Mesenteric fat pad (tissue), 1 donor: ENCODE results near the gene RABGAP1. TPM values are rescaled to one million over a fixed set of nuclear protein-coding genes. Genes with fewer than 3 reads are reported as not detected.

Experiments
- DNase-seq: peaks from one replicate; pipeline ENCODE4 v3.0.0-alpha.2; 2020; ENCODE audit warnings: low spot score
- total RNA-seq: library from RNA; stranded (reverse); fragmentation: NEBNext Ultra II Directional; extraction: Animal tissue kit (Norgen Biotek cat#: 25700); gene quantifications from one replicate; pipeline ENCODE4 v1.2.1, GENCODE V29; 2021
- donor health status: DM: yes; HTN: yes; CAD: no.

RABGAP1 gene
- total RNA-seq, 1 donor from 2014 or later = 39.4 TPM

DNA sequence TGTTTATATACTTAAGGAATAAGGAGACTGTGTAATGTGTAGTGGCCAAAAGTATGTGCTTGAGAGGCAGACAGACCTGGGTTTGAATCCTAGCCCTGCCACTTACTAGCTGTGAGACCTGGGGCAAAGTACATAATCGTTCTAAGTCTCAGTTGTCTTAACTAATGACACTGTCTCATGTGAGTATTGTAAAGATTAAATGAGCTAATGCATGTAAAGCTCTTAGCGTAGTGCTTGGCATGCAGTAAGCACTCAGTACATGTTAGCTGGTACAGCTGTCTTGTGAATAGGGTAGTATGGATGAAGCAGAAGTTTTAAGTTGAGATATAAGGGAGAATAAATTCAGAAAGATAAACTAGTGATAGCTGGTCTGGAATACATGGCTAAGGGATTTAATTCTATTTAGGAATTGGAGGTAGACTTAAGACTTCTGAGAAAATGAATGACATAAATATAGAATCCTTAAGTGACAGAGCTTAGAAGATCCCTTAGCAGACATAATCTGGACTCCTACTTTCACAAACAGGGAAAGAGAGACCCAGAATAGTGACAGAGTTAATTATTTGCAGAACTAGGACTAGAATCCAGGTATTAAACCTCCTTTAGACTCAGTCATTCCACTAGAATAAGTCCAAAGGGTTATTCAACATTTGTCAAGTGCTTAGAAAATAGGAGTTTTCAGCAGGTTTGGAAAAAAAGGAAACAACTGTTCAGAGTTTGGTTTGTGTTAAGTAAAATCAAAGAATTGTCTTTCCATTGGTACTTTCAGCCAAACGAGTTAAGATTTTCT, 105.8 kb downstream of the RABGAP1 start:
- DNase-seq = no peak

DNA sequence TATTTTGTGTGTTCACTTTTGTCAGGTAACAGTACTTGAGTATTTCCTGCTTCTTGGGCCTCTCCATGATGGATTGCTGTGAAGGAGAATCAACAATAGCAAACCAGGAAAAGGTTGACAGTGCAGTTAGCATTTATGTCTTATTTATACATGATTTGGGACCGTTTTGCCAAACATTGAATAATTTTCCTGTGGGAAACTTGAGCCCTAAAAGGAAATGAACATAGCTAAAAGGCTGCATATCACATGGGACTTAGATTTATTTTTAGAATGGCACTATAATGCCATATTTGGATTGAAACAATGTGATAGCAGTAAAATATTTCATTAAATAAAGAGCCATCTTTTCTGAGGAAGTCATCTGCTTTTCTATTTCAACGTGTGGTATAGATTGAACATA, 107.9 kb downstream of the RABGAP1 start:
- no peak for DNase-seq

DNA sequence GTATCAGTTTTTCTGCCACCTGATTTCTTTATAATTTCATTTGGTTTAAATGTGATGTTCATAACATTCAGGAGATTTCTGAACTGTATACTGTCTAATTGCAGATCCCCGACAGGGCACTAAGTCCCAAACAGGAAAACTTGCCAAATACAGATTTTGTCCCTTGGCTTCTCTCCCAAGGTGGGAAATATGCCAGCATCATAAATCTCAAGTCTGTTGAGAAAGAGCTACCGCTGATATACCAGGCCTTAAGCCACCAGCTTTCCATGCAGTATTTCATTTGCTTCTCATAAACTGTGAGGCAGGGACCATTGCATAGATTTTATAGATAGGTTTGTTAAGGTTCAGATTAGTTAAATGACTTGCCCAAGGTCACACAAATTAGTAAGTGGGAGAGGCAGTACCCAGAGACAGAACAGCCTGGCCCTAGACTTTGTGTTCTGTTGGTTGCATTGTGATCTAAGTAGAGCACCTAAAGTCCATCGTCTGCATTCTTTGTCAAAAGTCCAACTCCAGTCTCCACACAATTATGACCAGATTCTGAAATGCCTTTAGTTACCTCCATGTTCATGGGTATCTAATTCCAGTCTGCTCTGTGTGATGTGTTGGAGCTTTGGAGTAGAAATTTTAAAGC, 108.9 kb downstream of the RABGAP1 start:
- DNase-seq = no peak

DNA sequence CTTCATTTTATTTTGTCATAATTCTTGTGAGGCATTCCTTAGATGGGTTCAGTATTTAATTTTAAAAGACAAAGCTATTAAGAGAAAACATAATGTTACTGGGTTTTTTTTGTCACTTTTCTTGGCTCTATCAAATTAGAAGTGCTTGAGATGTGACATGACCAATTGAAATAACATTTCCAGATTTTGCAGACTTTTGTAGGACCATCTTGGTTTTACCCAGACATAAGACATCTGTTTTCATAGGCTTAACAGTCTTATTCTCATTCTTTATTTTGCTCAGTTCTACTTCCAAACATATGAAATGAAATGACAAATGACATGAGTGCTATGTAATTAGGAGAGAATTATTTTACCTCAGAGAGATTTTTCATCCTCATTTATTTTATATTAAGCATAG, 112.2 kb downstream of the RABGAP1 start:
- DNase-seq = no peak

DNA sequence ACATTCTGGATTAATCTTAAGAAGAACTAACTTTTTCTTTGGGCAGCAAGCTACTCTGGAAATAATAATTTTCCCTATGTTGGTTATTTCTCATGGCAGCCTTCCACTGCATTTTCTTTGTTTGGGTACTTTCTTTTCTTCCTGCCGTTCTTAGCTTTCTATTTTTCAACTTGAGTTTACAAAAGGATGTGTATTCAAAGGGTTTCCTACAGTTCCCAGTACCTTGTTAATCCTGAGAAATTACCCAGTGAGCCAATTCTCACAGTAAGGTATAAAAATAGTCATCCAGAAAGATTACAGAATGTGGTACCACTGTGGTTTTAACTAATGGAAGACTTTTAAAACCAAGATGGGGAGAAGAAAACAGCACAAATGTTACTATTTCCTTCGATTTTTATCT, 112.9 kb downstream of the RABGAP1 start:
- no peak for DNase-seq

DNA sequence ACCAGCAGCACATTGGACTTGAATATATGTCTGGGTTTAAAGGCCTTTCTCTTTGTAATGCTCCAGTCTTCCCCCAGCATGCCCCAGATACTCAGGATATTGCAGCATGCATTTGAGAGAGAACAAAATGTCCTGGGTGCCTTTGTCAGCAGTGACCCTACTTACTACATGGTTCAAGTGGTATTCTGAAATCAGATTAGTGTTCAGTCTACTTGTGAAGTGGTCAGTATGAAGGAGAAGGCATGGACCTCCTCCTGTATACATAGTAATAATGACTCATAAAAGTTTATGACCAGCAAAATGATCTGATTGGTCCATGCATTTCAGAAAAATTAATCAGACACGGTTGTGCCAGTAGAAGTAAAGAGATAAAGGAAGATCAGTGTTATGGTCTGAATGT, 118.0 kb downstream of the RABGAP1 start:
- no peak for DNase-seq

DNA sequence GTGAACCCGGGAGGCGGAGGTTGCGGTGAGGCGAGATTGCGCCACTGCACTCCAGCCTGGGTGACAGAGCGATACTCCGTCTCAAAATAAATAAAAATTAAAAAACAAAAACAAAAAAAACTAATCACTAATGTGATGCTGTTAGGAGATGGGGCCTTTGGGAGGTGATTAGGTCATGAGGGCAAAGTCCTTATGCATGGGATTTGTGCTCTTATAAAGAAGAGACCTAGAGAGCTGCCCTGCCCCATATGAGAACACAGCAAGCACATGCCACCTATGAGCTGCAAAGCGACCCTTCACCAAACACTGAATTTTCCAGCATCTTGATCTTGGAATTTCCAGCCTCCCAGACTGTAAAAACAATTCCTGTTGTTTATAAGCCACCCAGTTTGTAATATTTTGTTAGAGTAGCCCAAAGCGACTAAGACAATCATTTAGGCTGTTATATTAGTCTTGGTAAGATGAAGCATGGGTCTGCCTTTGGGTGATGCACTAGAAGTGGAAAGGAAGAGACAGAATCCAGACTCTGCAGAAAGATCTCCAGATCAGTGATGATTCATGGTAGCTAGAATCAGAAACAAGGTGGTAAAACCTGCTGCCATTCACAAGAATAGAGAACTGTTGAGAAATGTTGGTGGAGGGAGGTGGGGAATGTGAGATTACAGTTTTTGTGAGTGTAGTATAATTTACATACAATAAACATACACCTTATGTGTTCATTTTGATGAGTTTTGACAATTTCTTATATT, 118.8 kb downstream of the RABGAP1 start:
- DNase-seq = no peak

DNA sequence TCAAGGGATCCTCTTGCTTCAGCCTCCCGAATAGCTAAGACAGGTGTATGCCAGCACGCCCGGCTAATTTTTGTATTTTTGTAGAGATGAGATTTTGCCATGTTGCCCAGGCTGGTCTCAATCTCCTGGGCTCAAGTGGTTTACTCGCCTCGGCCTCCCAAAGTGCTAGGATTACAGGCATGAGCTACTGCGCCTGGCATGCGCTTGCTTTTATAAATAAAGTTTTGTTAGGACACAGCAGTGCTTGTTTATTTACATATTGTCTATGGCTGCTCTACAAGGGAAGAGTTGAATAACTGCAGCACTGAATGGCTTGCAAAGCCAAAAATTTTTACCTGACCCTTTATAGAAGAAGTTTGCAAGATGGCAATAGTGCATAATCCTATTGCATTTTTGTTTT, 120.4 kb downstream of the RABGAP1 start:
- DNase-seq = no peak

DNA sequence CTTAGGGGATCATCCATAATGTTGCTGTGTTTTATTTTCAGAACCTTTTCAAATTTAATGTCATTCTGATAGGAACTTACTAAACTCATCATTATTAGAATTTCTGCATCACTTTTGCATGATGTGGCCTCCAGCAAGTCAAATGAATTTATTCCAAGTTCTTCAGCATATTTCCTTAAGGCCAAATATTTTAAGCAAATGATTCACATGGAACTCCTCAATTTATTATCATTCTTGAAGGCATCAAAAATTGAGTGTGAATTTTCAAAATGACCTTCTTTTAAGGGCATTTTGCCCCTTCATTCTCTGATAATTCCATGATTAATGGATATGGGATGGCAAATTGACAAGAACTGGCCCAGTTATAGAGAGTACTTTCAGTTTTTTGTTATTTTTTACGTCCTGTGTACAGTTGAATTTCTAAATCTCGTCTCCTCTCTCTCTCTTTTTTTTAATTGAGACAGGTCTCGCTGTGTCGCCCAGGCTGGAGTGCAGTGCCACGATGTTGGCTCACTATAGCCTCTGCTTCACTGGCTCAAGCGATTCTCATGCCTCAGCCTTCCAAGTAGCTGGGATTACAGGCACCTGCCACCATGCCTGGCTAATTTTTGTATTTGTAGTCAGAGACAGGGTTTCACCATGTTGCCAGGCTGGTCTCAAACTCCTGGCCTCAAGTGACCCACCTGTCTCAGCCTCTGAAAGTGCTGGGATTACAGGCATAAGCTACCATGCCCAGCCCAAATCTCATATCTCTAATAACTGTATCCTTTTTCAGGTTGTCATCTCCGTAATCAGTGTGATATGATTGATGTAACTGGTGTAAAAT, 121.7 kb downstream of the RABGAP1 start:
- no peak for DNase-seq

DNA sequence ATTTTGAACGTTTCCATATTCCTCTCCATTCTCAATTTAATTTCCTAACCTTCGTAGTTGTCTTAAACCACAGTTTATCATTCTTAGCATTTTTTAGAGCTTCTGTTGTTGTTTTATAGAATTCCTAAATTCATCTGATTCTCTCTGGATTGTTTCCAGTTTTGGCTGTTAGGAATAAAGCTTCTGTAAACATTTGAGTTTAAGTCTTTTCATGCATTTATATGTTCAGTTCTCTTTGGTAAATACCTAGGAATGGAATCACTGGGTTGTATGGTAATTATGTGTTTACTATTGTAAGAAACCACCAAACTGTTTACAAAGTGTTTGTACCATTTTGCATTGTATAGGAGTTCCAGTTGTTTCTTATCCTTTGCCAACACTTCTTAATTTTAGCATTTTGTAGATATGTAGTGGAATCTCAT, 122.4 kb downstream of the RABGAP1 start:
- no peak for DNase-seq

DNA sequence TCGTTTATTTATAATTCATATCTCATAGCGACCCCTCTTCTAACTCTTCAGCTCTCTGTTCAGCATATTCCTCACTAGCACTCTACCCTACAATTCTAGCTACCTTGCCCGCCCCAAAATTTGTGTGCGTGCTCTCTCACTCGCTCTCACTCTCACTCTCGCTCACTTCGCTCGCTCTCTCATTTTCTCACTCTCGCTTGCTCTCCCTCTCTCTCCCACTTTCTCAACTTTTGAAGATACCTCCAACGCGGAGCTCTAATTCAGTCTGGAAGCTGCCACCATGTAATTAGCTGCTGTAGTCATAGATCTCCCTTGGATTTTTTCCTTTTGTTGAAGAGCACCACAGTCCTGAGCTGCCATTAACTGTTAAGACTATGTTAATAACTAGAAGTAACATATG, 123.1 kb downstream of the RABGAP1 start:
- DNase-seq = no peak

DNA sequence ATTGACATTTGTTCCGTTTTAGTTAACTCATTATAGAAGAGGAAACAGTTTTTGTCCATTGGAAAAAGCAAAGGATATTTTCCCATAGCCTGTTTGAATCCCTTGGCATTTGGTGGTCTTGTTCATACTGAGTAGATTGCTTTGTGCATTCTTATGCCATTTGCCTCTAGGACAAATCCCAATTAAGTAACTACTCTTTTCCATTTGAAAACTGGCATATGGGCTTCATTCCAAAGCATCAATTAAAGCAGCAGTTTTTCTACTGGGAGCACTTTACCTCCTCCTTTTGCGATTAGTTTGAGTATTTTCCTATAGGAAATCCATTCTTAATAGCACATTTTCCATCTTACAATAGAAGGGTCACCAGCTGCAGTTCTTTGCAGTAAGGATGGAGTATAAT, 123.9 kb downstream of the RABGAP1 start:
- DNase-seq = no peak

DNA sequence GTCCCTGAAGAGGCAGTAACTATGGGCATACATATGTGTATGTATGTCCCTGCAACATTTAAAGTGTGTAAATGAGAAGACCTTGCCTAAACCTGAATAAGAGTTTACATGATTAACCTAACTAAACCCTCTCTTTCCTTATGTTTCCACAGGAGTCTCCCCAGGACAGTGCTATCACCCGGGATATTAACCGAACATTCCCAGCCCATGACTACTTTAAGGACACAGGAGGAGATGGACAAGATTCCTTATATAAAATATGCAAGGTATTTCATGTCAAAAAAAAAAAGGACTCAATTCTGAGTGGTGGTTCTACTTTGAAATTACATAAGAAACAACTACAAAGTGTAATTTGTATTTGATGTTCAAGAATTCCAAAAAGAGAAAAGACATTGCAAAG, 124.4 kb downstream of the RABGAP1 start:
- DNase-seq = no peak

DNA sequence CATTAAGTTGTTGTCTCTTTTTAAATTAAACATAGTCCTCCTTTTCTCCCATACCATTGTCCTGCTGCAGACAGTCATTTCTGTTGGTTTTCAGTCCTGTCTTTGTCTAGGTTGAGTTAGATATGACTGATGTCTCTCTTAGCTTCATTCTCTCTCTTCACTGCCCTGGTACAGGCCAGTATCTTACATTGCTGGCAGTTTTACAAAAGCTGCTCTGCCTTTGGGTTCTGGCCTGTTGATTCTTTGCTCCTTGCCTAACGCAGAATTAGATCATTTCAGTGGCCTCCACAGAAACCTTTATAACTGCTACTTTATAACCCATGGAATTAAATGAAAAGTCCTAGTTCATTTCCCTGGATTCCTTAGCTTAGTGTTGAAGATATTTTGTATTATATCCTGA, 126.3 kb downstream of the RABGAP1 start:
- no peak for DNase-seq

DNA sequence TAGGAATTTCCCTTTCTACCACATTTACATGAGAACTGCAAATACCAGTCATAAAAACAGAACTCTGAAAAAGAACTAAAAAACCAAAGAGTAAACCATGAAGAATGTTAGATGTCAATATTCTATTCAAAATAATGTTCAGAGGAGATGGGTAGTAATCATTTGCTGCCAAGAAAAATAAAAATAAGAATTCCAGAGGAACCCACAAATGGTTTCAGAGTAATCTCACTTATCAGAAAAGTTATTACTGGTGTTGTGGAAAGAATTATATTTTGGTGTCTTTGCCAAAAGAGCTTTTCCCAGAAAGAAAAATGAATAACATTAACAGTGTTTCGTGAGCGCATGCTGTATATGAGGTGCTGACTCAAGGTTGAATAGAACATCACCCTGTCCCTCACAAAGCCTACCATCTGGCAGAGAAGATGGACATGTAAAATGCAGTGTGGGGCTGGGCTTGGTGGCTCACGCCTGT, 128.2 kb downstream of the RABGAP1 start:
- no peak for DNase-seq

DNA sequence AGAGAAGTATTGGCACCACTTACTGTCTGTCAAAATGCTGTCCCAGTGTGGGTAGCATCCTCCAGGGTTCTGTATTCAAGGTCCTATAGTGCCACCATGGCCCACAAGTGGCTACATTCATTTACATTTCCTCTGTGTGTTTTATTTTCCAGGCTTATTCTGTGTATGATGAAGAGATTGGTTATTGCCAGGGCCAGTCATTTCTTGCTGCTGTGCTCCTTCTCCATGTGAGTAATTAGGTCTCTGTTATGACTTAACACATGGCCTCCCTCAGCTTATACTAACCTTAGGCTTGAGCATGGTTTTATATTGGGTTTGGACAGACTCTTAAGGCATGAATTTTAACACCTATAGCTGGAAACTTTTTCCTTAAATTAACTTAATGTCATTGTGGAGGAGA, 129.4 kb downstream of the RABGAP1 start:
- DNase-seq = no peak

DNA sequence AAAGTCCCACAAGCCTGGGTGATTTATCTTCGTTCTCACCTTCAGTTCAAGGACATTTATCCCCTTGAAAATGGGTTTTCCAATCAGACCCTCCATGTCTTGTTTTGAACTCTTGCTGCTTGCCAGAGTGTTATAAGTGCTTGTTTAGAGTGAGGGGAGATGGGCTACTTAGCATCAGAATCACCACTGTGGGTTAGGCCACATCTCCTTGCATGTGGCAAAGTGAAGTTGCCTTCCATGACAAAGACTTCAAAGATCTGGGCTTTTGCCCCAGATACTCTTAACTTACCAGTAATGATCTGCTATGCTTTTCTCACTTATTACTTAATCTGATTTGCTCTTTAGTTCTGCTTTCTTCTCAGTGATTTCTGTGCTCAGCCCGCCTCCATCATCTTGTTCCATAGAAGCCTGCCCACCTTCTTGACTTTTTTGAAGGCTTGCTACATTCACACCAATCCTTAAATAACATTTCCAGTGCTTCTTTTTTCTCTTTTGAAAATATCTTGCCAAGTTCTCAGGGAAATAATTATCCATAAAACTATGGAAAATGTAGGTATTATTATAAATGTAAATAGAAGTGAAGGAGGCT, 131.7 kb downstream of the RABGAP1 start:
- DNase-seq = no peak

DNA sequence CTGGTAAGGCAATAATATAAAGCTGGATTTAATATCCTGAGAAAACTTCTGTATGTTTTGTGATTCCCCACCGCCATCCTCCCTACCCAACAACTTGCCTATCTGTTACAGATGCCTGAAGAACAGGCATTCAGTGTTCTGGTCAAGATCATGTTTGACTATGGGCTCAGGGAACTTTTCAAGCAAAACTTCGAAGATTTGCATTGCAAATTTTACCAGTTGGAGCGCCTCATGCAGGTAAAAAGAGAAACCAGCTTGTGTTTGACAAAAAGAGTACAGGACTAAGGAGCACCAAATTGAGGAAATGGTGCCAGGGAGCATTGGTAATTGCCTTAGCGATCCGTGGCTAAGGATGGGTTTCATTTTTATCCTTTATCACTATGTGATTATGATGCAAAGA, 132.6 kb downstream of the RABGAP1 start:
- DNase-seq = no peak

DNA sequence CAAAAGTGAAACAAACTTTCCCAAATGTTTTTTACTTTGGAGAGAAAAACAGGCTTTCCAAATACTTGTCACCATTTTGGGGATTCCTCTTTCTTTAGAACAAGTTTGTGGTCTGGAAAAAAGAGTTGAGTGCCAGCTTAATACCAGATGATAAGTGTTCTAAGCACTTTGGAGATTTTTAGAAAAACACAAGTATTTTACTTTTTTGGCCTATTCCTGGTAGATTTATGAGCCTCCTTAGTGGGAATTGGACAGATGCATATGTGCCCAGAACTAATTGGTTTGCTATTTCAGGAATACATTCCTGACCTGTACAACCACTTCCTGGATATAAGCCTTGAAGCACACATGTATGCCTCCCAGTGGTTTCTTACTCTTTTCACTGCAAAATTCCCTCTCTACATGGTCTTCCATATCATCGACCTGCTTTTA, 133.2 kb downstream of the RABGAP1 start:
- no peak for DNase-seq

DNA sequence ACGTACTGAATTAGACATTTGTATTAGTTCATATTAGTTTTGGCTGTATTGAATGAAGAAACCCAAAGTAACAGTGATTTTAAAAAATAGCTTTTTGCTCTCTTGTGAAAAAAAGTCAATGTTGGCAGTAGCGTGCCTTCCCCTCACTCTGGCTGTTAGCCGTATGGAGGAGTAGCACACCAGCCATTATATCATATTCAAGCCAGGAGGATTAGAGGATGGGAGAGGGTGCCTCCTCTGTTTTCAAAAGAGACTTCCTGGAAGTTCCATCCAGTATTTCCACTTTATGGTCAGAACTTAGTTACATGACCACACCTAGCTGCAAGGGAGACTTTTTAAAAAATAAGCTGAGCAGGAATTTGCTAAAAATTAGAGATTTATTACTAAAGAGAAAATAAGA, 133.8 kb downstream of the RABGAP1 start:
- no peak for DNase-seq

DNA sequence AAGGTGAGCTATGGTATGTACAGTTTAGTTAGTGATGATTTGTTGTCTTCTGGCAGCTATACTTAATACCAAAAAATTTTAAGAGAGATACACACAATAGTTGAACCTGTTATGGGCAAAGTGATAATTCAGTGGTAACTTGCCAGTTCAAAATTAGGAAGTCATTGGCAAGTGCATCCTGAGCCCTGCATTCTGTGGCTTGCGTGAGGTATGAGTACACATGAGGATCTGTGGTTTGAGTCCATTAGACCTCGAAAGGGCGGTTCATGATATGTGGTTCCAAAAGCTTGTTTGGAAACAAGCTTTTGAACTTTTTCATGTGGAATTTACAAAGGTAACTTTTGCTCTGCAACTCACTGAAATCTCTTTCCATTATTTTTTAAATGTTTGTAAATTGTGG, 139.6 kb downstream of the RABGAP1 start:
- DNase-seq = no peak
